Cerebellar cortex (tissue), 1 donor: ENCODE data around the gene GSDME.
A peak's percentile ranks its signal among the peaks of the same experiment; 100 is the strongest.

ENCODE experiments used
- DNase-seq: peaks from one replicate; pipeline ENCODE4 v3.0.0-alpha.2; 2015; ENCODE audit warnings: low spot score

Gene GSDME

GRCh38 chr7:24722386-24723177 lies 34.7 kb downstream of the GSDME start:
- peak; percentile 42 for DNase-seq

- no peak for DNase-seq
These were observed 35.7 kb downstream of the GSDME start for GRCh38 chr7:24721481-24722001.

GRCh38 chr7:24720283-24720682 lies 37.0 kb downstream of the GSDME start:
- DNase-seq = no peak

GRCh38 chr7:24718977-24719491 lies 38.2 kb downstream of the GSDME start:
- no peak for DNase-seq

GRCh38 chr7:24718431-24718831 lies 38.8 kb downstream of the GSDME start:
- no peak for DNase-seq

GRCh38 chr7:24717694-24718320 lies 39.5 kb downstream of the GSDME start:
- DNase-seq = no peak

- no peak for DNase-seq
These were observed 40.0 kb downstream of the GSDME start for GRCh38 chr7:24717247-24717622.

GRCh38 chr7:24716480-24717246 lies 40.6 kb downstream of the GSDME start:
- DNase-seq = no peak

GRCh38 chr7:24715661-24716479 lies 41.4 kb downstream of the GSDME start:
- peak; percentile 33 for DNase-seq

- no peak for DNase-seq
These were observed 42.1 kb downstream of the GSDME start for GRCh38 chr7:24715171-24715570.

- DNase-seq = no peak
These were observed 42.6 kb downstream of the GSDME start for GRCh38 chr7:24714676-24715010.

GRCh38 chr7:24713850-24714675 lies 43.2 kb downstream of the GSDME start:
- DNase-seq = no peak

GRCh38 chr7:24713039-24713793 lies 44.0 kb downstream of the GSDME start:
- DNase-seq = no peak

GRCh38 chr7:24709585-24710360 lies 47.5 kb downstream of the GSDME start:
- peak; percentile 4 for DNase-seq

GRCh38 chr7:24709051-24709450 lies 48.2 kb downstream of the GSDME start:
- no peak for DNase-seq

GRCh38 chr7:24707988-24708615 lies 49.2 kb downstream of the GSDME start:
- no peak for DNase-seq

- peak; percentile 15 for DNase-seq
These were observed 50.8 kb downstream of the GSDME start for GRCh38 chr7:24706211-24707170.
